GM18517 (cell line): Measurements from ENCODE around the gene KRT9.

Experiments used
- ATAC-seq: cut with Tn5 transposase; IDR thresholded peaks from one replicate; pipeline ENCODE4 v1.9.1; 2021; ENCODE audit warnings: mild to moderate bottlenecking, moderate library complexity; ENCODE audit not compliant: unreplicated experiment

Gene KRT9

GRCh38 chr17:41532947-41533570 is 38.8 kb downstream of the KRT9 start:
- no peak for ATAC-seq

GRCh38 chr17:41531993-41532392 is 39.9 kb downstream of the KRT9 start:
- ATAC-seq, result no peak

GRCh38 chr17:41530062-41531048 is 41.5 kb downstream of the KRT9 start:
- no peak for ATAC-seq

- ATAC-seq, result no peak
These were observed 42.4 kb downstream of the KRT9 start for GRCh38 chr17:41529491-41529915.

- no peak for ATAC-seq
These were observed 42.9 kb downstream of the KRT9 start for GRCh38 chr17:41528959-41529353.

GRCh38 chr17:41527063-41528023 is 44.5 kb downstream of the KRT9 start:
- no peak for ATAC-seq

GRCh38 chr17:41524261-41524660 is 47.6 kb downstream of the KRT9 start:
- no peak for ATAC-seq

GRCh38 chr17:41523787-41524186 is 48.1 kb downstream of the KRT9 start:
- no peak for ATAC-seq

GRCh38 chr17:41523225-41523593 is 48.6 kb downstream of the KRT9 start:
- no peak for ATAC-seq

- no peak for ATAC-seq
These were observed 49.3 kb downstream of the KRT9 start for GRCh38 chr17:41522301-41523224.

- ATAC-seq, result no peak
These were observed 50.1 kb downstream of the KRT9 start for GRCh38 chr17:41521574-41522261.

- no peak for ATAC-seq
These were observed 50.9 kb downstream of the KRT9 start for GRCh38 chr17:41520821-41521521.

- ATAC-seq, result no peak
These were observed 52.2 kb downstream of the KRT9 start for GRCh38 chr17:41519501-41520224.

- no peak for ATAC-seq
These were observed 52.9 kb downstream of the KRT9 start, which contains the start of gene KRT15 for GRCh38 chr17:41518789-41519449. Gene KRT15 (minus strand): TSS chr17:41518890. CDS start chr17:41518827, 63 bp downstream.

GRCh38 chr17:41518031-41518430 is 53.8 kb downstream of the KRT9 start:
- ATAC-seq, result no peak

GRCh38 chr17:41516830-41517283 is 55.0 kb downstream of the KRT9 start:
- ATAC-seq, result no peak

- no peak for ATAC-seq
These were observed 55.6 kb downstream of the KRT9 start for GRCh38 chr17:41516147-41516829.
